Iris pigment epithelial cell (primary cell): ENCODE measurements around the gene GPR63.
"Not testable (repeated sequence)": the region's sequence is repeated elsewhere in the genome, so short reads cannot be mapped to it uniquely, and the experiment has no call there.

Source experiments
- DNase-seq: peaks from one replicate; pipeline ENCODE4 v3.0.0-alpha.2; 2011; ENCODE audit warnings: low read depth

The GPR63 gene

GRCh38 chr6:96837081-96837971, at the start of gene GPR63:
Gene GPR63 (minus strand): TSS chr6:96837477. CDS start chr6:96799731, 37,746 bp downstream.
- peak; percentile 59 for DNase-seq

DNA sequence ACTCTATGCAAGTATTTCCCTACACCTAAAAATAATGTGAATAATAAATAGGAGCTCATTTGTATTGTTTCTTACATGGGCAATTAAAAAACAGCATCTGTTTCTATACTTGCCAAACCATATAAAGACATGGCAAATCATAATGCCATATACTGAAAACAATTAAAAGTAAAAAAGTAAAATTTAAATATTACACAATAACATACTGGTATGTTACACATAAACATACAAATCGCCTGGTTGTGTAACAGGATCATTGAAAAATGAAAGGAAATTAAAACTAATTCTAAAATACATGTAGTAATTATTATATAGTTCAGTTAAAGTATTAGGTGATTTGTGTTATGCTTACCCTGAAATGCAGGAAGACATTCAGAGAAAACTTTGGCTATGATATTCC, 49.2 kb upstream of the GPR63 start:
- no peak for DNase-seq

- not testable (repeated sequence) for DNase-seq
Measured at GRCh38 chr6:96885187-96885631, 47.9 kb upstream of the GPR63 start.

DNA sequence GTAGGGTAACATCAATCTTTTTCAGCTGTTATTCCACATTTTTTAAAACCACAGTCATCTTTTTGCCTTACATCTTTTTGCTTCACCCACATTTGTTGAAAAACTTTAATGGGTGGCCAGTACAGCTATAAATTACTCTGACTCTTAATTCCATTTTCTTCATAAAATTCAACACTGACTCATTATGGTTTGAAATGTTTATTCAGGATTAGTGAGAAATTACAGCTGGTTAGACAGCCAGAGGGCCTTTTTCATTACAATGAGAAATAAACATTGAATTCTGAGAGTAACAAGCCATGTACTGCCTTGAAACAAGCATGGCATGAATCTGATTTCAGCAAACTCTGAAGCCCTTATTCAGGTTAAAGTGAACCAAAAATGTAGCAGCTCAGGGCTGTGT, 40.9 kb upstream of the GPR63 start:
- no peak for DNase-seq

- no peak for DNase-seq
Measured at GRCh38 chr6:96876886-96877545, 39.7 kb upstream of the GPR63 start.

- no peak for DNase-seq
Measured at GRCh38 chr6:96872976-96873375, 35.7 kb upstream of the GPR63 start.

GRCh38 chr6:96865055-96865405, 27.8 kb upstream of the GPR63 start:
- no peak for DNase-seq

GRCh38 chr6:96864216-96865054, 27.2 kb upstream of the GPR63 start:
- DNase-seq, result no peak

DNA sequence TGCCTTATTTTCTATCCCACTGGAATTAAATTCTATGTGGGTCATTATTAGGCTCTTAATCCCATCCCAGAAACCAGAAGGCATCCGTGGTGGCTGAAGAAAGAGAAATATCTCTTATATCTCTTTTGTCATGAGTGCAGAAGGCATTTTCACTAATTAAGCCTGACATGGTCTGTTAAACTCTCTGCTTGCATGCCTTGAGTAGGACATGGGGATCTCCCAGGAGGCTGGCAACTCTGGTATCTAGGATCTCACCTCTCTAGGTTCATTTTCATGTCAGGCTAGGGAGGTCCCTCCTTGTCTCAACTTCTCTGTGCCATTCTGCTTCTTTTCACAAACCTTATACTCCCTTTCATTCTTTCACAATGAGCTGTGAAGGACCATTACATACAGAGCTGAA, 25.3 kb upstream of the GPR63 start:
- DNase-seq, result no peak

DNA sequence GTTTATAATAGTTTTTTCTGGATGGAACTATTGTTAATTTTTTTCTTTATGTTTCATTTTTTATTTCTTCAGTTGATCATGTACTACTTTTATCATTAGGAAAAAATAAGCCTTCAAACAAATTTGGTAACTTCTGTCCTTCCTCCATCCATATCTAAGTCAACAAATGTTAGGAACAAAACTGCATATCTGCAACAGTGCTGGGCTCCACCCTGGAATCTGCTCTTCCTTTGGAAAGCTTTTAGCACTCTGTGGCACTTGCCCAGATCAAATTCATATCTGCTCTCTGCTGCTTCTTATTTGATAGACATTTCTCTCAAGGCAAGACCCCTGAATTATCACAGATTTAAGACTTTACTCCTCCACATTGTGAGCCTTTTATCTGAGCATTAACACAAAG, 24.3 kb upstream of the GPR63 start:
- no peak for DNase-seq

GRCh38 chr6:96856856-96857255, 19.6 kb upstream of the GPR63 start:
- no peak for DNase-seq

DNA sequence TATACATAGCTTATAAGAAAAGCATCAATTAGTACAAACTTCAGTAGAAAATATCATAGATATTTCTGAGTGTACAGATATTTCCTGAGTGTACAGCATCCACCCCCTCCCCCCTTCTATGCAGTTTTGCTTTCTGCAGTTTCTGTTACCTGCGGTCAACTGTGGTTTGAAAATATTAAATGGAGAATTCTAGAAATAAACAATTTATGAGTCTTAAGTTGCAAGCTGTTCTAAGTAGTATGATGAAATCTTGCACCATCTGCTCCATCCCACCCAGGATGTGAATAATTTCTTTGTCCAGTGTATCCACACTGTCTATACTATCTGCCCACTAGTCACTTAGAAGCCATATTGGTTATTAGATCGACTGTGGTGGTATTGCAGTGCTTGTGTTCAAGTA, 15.8 kb upstream of the GPR63 start:
- DNase-seq, result peak; percentile 62

DNA sequence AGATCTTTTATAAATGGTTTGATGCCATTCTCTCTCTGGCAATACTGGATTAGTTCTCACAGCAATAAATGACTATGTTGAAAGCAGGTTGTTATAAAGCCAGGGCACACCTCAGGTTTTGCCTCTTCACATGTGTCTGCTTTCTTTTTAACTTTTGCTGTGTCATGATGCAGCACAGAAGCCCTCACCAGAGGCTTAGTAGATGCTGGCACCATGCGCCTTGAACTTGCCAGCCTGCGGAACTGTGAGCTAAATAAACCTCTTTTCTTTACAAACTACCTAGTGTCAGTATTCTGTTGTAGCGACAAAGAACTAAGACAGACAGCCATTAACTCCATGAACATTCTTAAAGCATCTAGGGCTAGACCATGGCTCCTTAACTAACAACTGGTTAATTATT, 15.3 kb upstream of the GPR63 start:
- no peak for DNase-seq

GRCh38 chr6:96851858-96852257, 14.6 kb upstream of the GPR63 start:
- no peak for DNase-seq

DNA sequence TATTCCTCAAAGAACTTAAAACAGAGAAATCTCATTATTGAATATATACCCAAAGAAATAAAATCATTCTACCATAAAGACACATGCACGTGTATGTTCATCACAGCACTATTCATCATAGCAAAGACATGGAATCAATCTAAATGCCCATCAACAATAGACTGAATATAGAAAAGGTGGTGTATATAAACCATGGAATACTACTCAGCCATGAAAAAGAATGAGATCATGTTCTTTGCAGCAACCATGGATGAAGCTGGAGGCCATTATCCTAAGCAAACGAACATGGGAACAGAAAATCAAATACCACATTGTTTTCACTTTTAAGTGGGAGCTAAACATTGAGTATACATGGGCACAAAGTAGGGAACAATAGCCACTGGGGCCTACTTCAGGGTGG, 12.3 kb upstream of the GPR63 start:
- DNase-seq, result no peak

DNA sequence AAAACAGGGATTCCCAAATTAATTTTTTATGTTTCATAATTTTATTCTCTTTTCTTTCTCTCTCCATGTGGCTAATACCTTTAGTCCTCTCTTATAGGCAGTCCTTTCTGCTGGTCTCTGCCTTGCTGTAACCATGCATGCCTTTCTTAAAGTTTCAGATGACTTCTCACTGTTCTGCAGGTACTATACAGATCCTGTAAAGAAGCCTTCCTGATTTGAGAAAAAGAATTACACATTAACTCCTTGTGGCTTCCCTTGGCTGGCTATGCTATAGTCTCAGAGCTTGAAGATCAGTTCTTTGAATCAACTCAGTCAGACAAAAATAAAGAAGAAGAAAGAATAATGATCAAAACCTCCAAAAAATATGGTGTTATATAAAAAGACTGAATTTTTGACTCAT, 7.3 kb upstream of the GPR63 start:
- no peak for DNase-seq

- DNase-seq, result no peak
Measured at GRCh38 chr6:96841345-96841744, 4.1 kb upstream of the GPR63 start.

- peak; percentile 18 for DNase-seq
Measured at GRCh38 chr6:96836631-96837080, 621 bp downstream of the GPR63 start.

- DNase-seq, result no peak
Measured at GRCh38 chr6:96834070-96834469, 3.2 kb downstream of the GPR63 start.

- DNase-seq, result no peak
Measured at GRCh38 chr6:96832780-96833179, 4.5 kb downstream of the GPR63 start.

- no peak for DNase-seq
Measured at GRCh38 chr6:96826865-96827264, 10.4 kb downstream of the GPR63 start.

DNA sequence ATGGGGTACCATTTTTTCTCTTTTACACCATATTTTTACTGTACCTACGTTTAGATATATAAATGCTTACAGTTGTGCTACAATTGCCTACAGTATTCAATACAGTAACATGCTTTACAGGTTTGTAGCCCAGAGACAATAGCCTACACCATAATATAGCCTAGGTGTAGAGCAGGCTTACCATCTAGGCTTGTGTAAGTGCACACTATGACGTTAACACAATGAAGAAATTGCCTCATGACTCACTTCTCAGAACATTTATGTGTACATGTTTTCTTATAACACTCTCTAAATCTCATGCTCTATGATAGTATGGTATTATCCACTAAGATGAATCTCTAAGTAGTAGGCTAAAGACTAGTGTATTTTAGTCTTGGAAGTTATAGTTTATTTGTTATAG, 13.5 kb downstream of the GPR63 start:
- peak; percentile 40 for DNase-seq

- DNase-seq, result no peak
Measured at GRCh38 chr6:96821034-96821433, 16.2 kb downstream of the GPR63 start.
